Muscle of arm (tissue), 12 donors: ENCODE measurements around the gene TUBB. TPM values are rescaled to one million over a fixed set of nuclear protein-coding genes. Genes with fewer than 3 reads are reported as not detected.
"Not testable (repeated sequence)": the region's sequence is repeated elsewhere in the genome, so short reads cannot be mapped to it uniquely, and the experiment has no call there.

Source experiments
- DNase-seq: peaks from one replicate; pipeline ENCODE4 v3.0.0-alpha.2; 2013
- polyA plus RNA-seq, 12 donors: library from polyadenylated mRNA; unstranded; fragments of 120-200 nt; gene quantifications; one replicate each; pipeline ENCODE4 v1.2.1, GENCODE V29; 2013; ENCODE audit not compliant: insufficient read length in 12 of 12

Gene TUBB
- polyA plus RNA-seq, 12 donors, result 374 to 1,081 (median 842) TPM

GRCh38 chr6:30756405-30757003 lies 36.4 kb downstream of the TUBB start:
- not testable (repeated sequence) for DNase-seq

- no peak for DNase-seq
Observed at GRCh38 chr6:30757261-30757904, 37.2 kb downstream of the TUBB start.

GRCh38 chr6:30759575-30760239 lies 39.6 kb downstream of the TUBB start:
- no peak for DNase-seq

- DNase-seq, result no peak
Observed at GRCh38 chr6:30760549-30760948, 40.4 kb downstream of the TUBB start.

- DNase-seq, result no peak
Observed at GRCh38 chr6:30761791-30762429, 41.8 kb downstream of the TUBB start.

GRCh38 chr6:30763155-30763617 lies 43.0 kb downstream of the TUBB start:
- DNase-seq, result no peak

- DNase-seq, result no peak
Observed at GRCh38 chr6:30763618-30764489, 43.7 kb downstream of the TUBB start.

GRCh38 chr6:30764490-30765043 lies 44.4 kb downstream of the TUBB start:
- DNase-seq, result not testable (repeated sequence)

GRCh38 chr6:30765495-30765894 lies 45.3 kb downstream of the TUBB start:
- DNase-seq, result not testable (repeated sequence)

- no peak for DNase-seq
Observed at GRCh38 chr6:30766461-30767157, 46.5 kb downstream of the TUBB start.

GRCh38 chr6:30767158-30767943 lies 47.2 kb downstream of the TUBB start:
- DNase-seq, result no peak

- DNase-seq, result no peak
Observed at GRCh38 chr6:30767944-30768301, 47.8 kb downstream of the TUBB start.

GRCh38 chr6:30768634-30769087 lies 48.5 kb downstream of the TUBB start:
- no peak for DNase-seq

GRCh38 chr6:30769088-30769852 lies 49.1 kb downstream of the TUBB start:
- DNase-seq, result no peak

- DNase-seq, result no peak
Observed at GRCh38 chr6:30769853-30770524, 49.8 kb downstream of the TUBB start.

- DNase-seq, result no peak
Observed at GRCh38 chr6:30770592-30770991, 50.4 kb downstream of the TUBB start.

GRCh38 chr6:30774701-30775100 lies 54.5 kb downstream of the TUBB start:
- DNase-seq, result no peak
